Measurements from ENCODE around the gene SART3.
"Not testable (repeated sequence)": the region's sequence is repeated elsewhere in the genome, so short reads cannot be mapped to it uniquely, and the experiment has no call there.

SART3 gene

GRCh38 chr12:108559748-108560147 is 1.2 kb downstream of the SART3 start:
- Histone ChIP-seq H3K4me3 (ENCODE audit: low read depth, low read length) (peak overlapping the region; percentile 96), H3K27ac (no peak overlapping the region), H3K9ac (no peak overlapping the region), H3K36me3 (ENCODE audit: control insufficient read depth, insufficient read depth, low read length) (no peaks in the 10 kb centered on the region), H2AFZ (no peak overlapping the region), H3K9me3 (ENCODE audit: control insufficient read depth, low read length) (no peaks in the 10 kb centered on the region), H3K79me2 (peaks cover 53% of the 10 kb centered on the region), H3K4me1 (peaks cover 17% of the 10 kb centered on the region), H3K27me3 (ENCODE audit: control insufficient read depth, insufficient read depth, low read length) (no peaks in the 10 kb centered on the region), H3K4me2 (ENCODE audit: low read length) (peak overlapping the region; percentile 73)
- no peak for TF ChIP-seq CTCF (IDR thresholded peaks at IDR 0.05)

- no peak overlapping the region for H3K4me3 ChIP-seq (ENCODE audit: low read depth, low read length)
Measured at GRCh38 chr12:108559007-108559655, 1.8 kb downstream of the SART3 start.

GRCh38 chr12:108555383-108555782 is 5.6 kb downstream of the SART3 start:
- not testable (repeated sequence) for H2AFZ ChIP-seq; H3K4me2 ChIP-seq (ENCODE audit: low read length); H3K36me3 ChIP-seq (ENCODE audit: control insufficient read depth, insufficient read depth, low read length); H3K9me3 ChIP-seq (ENCODE audit: control insufficient read depth, low read length); H3K27me3 ChIP-seq (ENCODE audit: control insufficient read depth, insufficient read depth, low read length); H3K27ac ChIP-seq; H3K9ac ChIP-seq; H3K4me3 ChIP-seq (ENCODE audit: low read depth, low read length)
- Histone ChIP-seq H3K4me1 (peaks cover 20% of the 10 kb centered on the region), H3K79me2 (peaks cover 74% of the 10 kb centered on the region)

More at GRCh38 chr12:108559007-108559655, 1.8 kb downstream of the SART3 start:
- TF ChIP-seq CTCF (IDR thresholded peaks at IDR 0.05), result no peak
- no peaks in the 10 kb centered on the region for H3K27me3 ChIP-seq (ENCODE audit: control insufficient read depth, insufficient read depth, low read length)
- no peaks in the 10 kb centered on the region for H3K36me3 ChIP-seq (ENCODE audit: control insufficient read depth, insufficient read depth, low read length)
- H2AFZ ChIP-seq, result no peak overlapping the region
- H3K9ac ChIP-seq, result no peak overlapping the region
- no peak overlapping the region for H3K27ac ChIP-seq
- H3K4me2 ChIP-seq (ENCODE audit: low read length), result peak overlapping the region; percentile 27
- peaks cover 17% of the 10 kb centered on the region for H3K4me1 ChIP-seq
- H3K9me3 ChIP-seq (ENCODE audit: control insufficient read depth, low read length), result no peaks in the 10 kb centered on the region
- H3K79me2 ChIP-seq, result peaks cover 56% of the 10 kb centered on the region

- no peaks in the 10 kb centered on the region for H3K36me3 ChIP-seq (ENCODE audit: control insufficient read depth, insufficient read depth, low read length)
Measured at GRCh38 chr12:108553799-108554198, 7.2 kb downstream of the SART3 start.

GRCh38 chr12:108551535-108551934 is 9.4 kb downstream of the SART3 start:
- H2AFZ ChIP-seq, result no peak overlapping the region
- no peak overlapping the region for H3K4me3 ChIP-seq (ENCODE audit: low read depth, low read length)
- no peaks in the 10 kb centered on the region for H3K36me3 ChIP-seq (ENCODE audit: control insufficient read depth, insufficient read depth, low read length)
- no peak for TF ChIP-seq CTCF (IDR thresholded peaks at IDR 0.05)
- H3K4me2 ChIP-seq (ENCODE audit: low read length), result no peak overlapping the region
- H3K27me3 ChIP-seq (ENCODE audit: control insufficient read depth, insufficient read depth, low read length), result no peaks in the 10 kb centered on the region
- no peaks in the 10 kb centered on the region for H3K9me3 ChIP-seq (ENCODE audit: control insufficient read depth, low read length)
- H3K79me2 ChIP-seq, result peaks cover 66% of the 10 kb centered on the region
- no peak overlapping the region for H3K9ac ChIP-seq
- H3K27ac ChIP-seq, result no peak overlapping the region
- peaks cover 13% of the 10 kb centered on the region for H3K4me1 ChIP-seq

More at GRCh38 chr12:108553799-108554198, 7.2 kb downstream of the SART3 start:
- Histone ChIP-seq H3K27me3 (ENCODE audit: control insufficient read depth, insufficient read depth, low read length) (no peaks in the 10 kb centered on the region), H2AFZ (no peak overlapping the region), H3K4me2 (ENCODE audit: low read length) (no peak overlapping the region), H3K4me1 (peaks cover 16% of the 10 kb centered on the region), H3K79me2 (peaks cover 71% of the 10 kb centered on the region), H3K9ac (no peak overlapping the region), H3K27ac (no peak overlapping the region), H3K9me3 (ENCODE audit: control insufficient read depth, low read length) (no peaks in the 10 kb centered on the region), H3K4me3 (ENCODE audit: low read depth, low read length) (no peak overlapping the region)
- no peak for TF ChIP-seq CTCF (IDR thresholded peaks at IDR 0.05)

All from parathyroid adenoma (tissue), 2 donors.